T-helper 2 cell (primary cell): ENCODE measurements around the gene CLK4.

Experiments
- DNase-seq, 5 experiments: peaks; one replicate each; pipeline versions ENCODE4 v3.0.0 to v3.0.0-alpha.2; 2012 to 2022

CLK4 gene

DNA sequence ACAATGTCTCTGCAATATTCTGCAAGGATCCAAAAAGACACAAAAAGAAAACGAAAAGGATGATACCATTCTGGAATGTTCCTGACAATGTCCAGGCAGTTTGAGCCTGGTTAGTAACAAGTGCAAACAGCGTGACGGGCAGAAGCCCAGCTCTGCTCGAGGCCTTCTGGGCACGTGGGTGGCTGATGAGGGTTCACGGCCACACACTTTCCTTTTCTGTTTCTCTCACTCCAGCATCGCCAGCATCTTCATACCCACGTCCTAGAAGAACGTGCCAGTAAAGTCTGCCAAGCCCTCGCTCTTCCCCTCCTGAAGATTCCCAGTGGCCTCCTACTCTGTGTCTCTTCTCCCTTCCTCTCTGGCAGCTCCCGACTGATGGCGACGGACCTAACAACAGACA lies 73.3 kb downstream of the CLK4 start:
- DNase-seq: no peak
